ENCODE results near the gene NAIF1. TPM values are rescaled to one million over a fixed set of nuclear protein-coding genes. Genes with fewer than 3 reads are reported as not detected.

Gene NAIF1
- total RNA-seq, 1 experiment from 2014 or later = 8.5 TPM

DNA sequence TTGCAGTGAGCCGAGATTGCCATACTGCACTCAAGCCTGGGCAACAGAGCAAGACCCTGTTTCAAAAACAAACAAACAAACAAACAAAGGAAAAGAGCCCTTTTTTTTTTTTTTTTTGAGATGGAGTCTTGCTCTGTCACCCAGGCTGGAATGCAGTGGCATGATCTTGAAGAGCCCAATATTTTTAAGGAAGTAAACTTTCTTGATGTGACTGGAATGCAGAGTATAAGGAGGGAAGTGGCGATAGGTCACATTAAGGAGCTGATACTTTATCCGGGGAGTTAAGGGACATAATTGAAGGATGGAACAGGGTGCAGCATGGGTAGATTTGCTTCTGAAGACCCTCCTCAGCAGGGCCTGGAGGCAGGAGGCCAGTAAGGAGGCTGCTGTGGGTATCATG, 13.0 kb downstream of the NAIF1 start:
- H3K4me3 ChIP-seq (ENCODE audit: low read depth, low read length) = no peak overlapping the region
- TF ChIP-seq, protein P1, sequence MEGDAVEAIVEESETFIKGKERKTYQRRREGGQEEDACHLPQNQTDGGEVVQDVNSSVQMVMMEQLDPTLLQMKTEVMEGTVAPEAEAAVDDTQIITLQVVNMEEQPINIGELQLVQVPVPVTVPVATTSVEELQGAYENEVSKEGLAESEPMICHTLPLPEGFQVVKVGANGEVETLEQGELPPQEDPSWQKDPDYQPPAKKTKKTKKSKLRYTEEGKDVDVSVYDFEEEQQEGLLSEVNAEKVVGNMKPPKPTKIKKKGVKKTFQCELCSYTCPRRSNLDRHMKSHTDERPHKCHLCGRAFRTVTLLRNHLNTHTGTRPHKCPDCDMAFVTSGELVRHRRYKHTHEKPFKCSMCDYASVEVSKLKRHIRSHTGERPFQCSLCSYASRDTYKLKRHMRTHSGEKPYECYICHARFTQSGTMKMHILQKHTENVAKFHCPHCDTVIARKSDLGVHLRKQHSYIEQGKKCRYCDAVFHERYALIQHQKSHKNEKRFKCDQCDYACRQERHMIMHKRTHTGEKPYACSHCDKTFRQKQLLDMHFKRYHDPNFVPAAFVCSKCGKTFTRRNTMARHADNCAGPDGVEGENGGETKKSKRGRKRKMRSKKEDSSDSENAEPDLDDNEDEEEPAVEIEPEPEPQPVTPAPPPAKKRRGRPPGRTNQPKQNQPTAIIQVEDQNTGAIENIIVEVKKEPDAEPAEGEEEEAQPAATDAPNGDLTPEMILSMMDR (IDR thresholded peaks at IDR 0.05; ENCODE audit: insufficient read depth in 1 of 2, low read depth in 1 of 2, low read length in 1 of 2, severe bottlenecking in 1 of 2, unreplicated experiment in 1 of 2) = no peak
- POLR2A ChIA-PET = no interaction called here
- Mint-ChIP-seq H3K4me1 (ENCODE audit: low read depth, unreplicated experiment) (peaks cover 14% of the 10 kb centered on the region), H3K4me3 (ENCODE audit: unreplicated experiment) (no peak overlapping the region), H3K9me3 (ENCODE audit: unreplicated experiment) (no peaks in the 10 kb centered on the region), H3K27ac (ENCODE audit: unreplicated experiment) (no peak overlapping the region), H3K27me3 (ENCODE audit: insufficient read depth, unreplicated experiment) (no peaks in the 10 kb centered on the region), H3K36me3 (ENCODE audit: insufficient read depth, unreplicated experiment) (no peaks in the 10 kb centered on the region)
- CTCF ChIA-PET = no interaction called here
- DNase-seq = no peak
- peaks cover 13% of the 10 kb centered on the region for H3K4me1 ChIP-seq
- H3K9me3 ChIP-seq = no peaks in the 10 kb centered on the region
- intact Hi-C loops (cut with micrococcal nuclease; ENCODE audit: unreplicated experiment) = no loop called here
- no peaks in the 10 kb centered on the region for H3K27me3 ChIP-seq (replicated peaks; ENCODE audit: control insufficient read depth, insufficient read depth, low read length)
- no peaks in the 10 kb centered on the region for H3K36me3 ChIP-seq (ENCODE audit: control insufficient read depth, insufficient read depth, low read length)
- BruUV-seq (replicated peaks) = no TSS peak

DNA sequence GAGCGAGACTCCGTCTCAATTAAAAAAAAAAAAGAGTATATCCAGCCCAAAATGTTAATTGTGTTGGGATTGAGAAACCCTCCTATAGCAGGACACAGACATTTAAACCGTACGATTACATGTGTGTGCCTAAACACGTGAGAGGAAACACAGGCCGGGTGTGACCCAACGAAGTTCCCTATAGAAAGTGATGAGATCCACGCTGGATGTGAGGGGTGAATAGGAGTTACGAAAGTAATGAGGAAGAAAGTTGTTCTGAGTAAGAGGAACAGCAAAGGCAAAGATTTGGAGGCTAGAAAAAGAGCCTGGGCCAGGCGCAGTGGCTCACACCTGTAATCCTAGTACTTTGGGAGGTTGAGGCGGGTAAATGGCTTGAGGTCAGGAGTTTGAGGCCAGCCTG, 13.6 kb downstream of the NAIF1 start:
- Histone ChIP-seq H3K4me3 (ENCODE audit: low read depth, low read length) (no peak overlapping the region), H3K36me3 (ENCODE audit: control insufficient read depth, insufficient read depth, low read length) (no peaks in the 10 kb centered on the region), H3K27me3 (replicated peaks; ENCODE audit: control insufficient read depth, insufficient read depth, low read length) (no peaks in the 10 kb centered on the region), H3K9me3 (no peaks in the 10 kb centered on the region), H3K4me1 (peaks cover 13% of the 10 kb centered on the region)
- BruUV-seq (replicated peaks) = no TSS peak
- Mint-ChIP-seq H3K4me3 (ENCODE audit: unreplicated experiment) (no peak overlapping the region), H3K27me3 (ENCODE audit: insufficient read depth, unreplicated experiment) (no peaks in the 10 kb centered on the region), H3K4me1 (ENCODE audit: low read depth, unreplicated experiment) (peaks cover 14% of the 10 kb centered on the region), H3K27ac (ENCODE audit: unreplicated experiment) (no peak overlapping the region), H3K36me3 (ENCODE audit: insufficient read depth, unreplicated experiment) (no peaks in the 10 kb centered on the region), H3K9me3 (ENCODE audit: unreplicated experiment) (no peaks in the 10 kb centered on the region)
- TF ChIP-seq, protein P1 (IDR thresholded peaks at IDR 0.05; ENCODE audit: insufficient read depth in 1 of 2, low read depth in 1 of 2, low read length in 1 of 2, severe bottlenecking in 1 of 2, unreplicated experiment in 1 of 2) = no peak
- ChIA-PET CTCF (no interaction called here), POLR2A (no interaction called here)
- intact Hi-C loops (cut with micrococcal nuclease; ENCODE audit: unreplicated experiment) = no loop called here
- no peak for DNase-seq

DNA sequence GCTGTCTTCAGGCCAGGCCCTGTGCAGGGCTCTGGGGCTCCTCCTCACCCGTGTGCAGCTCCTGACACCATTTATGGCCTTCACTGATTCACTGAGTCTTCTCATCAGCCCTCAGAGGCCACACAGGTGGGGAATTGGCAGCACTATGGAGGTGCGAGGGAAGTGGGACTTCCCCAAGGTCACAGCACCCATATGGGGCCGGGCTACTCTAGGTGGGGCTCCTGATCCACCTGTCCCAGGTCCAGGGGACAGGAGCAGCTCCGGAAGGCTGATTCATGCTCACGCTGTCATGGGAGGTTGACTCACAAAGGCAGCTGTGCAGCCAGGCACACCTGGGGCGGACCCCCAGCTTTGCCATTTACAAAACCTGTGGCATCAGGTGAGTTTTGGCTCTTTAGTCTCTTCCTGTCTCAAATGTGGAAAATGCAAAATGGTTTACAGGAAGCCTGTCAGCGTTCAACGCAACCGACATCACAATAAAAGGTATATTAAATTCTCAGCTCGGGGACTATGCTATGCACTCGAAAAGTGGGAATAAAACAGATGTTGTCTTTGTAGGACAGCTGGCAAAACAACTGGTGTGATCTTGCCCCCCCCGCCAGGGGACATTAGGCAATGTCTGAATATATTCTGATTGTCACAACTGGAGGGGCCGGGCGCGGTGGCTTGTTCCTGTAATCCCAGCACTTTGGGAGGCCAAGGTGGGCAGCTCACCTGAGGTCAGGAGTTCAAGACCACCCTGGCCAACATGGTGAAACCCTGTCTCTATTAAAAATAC, 15.0 kb downstream of the NAIF1 start:
- peak in 1 of 2 experiments; percentile 53 for DNase-seq
- ChIA-PET POLR2A (no interaction called here), CTCF (no interaction called here)
- no TSS peak for BruUV-seq (replicated peaks)
- no peak overlapping the region for H3K27ac Mint-ChIP-seq (ENCODE audit: unreplicated experiment)
- H3K4me1 Mint-ChIP-seq (ENCODE audit: low read depth, unreplicated experiment) = peaks cover 14% of the 10 kb centered on the region
- H3K36me3 Mint-ChIP-seq (ENCODE audit: insufficient read depth, unreplicated experiment) = no peaks in the 10 kb centered on the region
- TF ChIP-seq, protein P1 (IDR thresholded peaks at IDR 0.05; ENCODE audit: insufficient read depth in 1 of 2, low read depth in 1 of 2, low read length in 1 of 2, severe bottlenecking in 1 of 2, unreplicated experiment in 1 of 2) = no peak
- Histone ChIP-seq H3K4me3 (ENCODE audit: low read depth, low read length) (no peak overlapping the region), H3K27me3 (replicated peaks; ENCODE audit: control insufficient read depth, insufficient read depth, low read length) (no peaks in the 10 kb centered on the region), H3K4me1 (peaks cover 13% of the 10 kb centered on the region), H3K9me3 (no peaks in the 10 kb centered on the region), H3K36me3 (ENCODE audit: control insufficient read depth, insufficient read depth, low read length) (no peaks in the 10 kb centered on the region)
- H3K9me3 Mint-ChIP-seq (ENCODE audit: unreplicated experiment) = no peaks in the 10 kb centered on the region
- intact Hi-C loops (cut with micrococcal nuclease; ENCODE audit: unreplicated experiment) = no loop called here
- H3K27me3 Mint-ChIP-seq (ENCODE audit: insufficient read depth, unreplicated experiment) = no peaks in the 10 kb centered on the region
- no peak overlapping the region for H3K4me3 Mint-ChIP-seq (ENCODE audit: unreplicated experiment)

All from Caco-2 (cell line).